Stimulated activated CD4-positive, alpha-beta T cell treated with anti-CD3 and anti-CD28 coated beads, Interleukin-1b, Interleukin-23, amount 100 ng/mL, for 24 hours (primary cell): Measurements from ENCODE around the gene CENPT.
A peak's percentile ranks its signal among the peaks of the same experiment; 100 is the strongest.

Source experiments
- DNase-seq, 4 experiments: peaks; one replicate each; pipeline ENCODE4 v3.0.0-alpha.2; 2020; ENCODE audit warnings: low read depth in 4 of 4, low spot score in 1 of 4

Gene CENPT, protein sequence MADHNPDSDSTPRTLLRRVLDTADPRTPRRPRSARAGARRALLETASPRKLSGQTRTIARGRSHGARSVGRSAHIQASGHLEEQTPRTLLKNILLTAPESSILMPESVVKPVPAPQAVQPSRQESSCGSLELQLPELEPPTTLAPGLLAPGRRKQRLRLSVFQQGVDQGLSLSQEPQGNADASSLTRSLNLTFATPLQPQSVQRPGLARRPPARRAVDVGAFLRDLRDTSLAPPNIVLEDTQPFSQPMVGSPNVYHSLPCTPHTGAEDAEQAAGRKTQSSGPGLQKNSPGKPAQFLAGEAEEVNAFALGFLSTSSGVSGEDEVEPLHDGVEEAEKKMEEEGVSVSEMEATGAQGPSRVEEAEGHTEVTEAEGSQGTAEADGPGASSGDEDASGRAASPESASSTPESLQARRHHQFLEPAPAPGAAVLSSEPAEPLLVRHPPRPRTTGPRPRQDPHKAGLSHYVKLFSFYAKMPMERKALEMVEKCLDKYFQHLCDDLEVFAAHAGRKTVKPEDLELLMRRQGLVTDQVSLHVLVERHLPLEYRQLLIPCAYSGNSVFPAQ

DNA sequence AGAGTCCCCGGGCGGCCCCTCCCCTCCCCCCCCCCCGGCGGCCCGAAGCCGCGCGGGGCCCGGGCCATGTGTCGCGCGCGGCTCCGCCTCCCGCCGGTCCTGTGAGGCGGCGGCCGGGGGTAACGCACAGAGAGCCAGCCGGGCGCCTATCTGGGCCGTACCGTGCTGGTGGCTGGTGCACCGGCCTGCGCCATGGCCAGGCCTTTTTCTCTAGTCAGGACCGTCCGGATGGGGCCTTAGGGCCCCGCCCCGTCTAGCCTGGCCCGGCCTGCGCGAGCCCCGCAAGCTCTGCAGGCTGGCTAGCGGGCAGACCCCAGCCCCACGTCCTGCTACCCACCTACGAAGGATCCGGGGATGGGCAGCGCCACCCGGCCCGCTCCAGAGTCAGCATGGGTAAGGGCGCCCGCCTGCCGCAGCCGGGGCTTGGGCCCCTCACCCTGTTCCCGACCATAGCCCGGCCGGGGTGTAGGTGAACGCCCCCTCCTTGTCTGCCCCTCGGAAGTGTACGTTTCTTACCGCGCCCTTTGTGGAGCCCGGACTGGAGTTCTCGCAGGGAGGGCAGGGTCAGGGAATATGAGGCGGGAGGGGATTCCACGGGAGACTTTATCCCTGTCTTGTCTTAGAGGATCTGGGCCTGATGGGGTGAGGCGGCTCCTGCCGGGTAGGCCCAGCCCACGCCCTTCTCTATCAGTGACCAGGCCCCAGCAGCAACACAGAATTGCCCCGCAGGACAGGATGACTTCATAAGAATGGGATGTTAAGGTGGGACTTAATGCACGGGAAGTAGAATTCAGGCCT is at the start of gene CENPT:
TSS of gene CENPT (minus strand) at position 630 of the 798 bp plus-strand sequence. CDS start 13,834 bp downstream, outside the sequence.
- DNase-seq = peak in 2 of 4 experiments; percentile 19 to 59

DNA sequence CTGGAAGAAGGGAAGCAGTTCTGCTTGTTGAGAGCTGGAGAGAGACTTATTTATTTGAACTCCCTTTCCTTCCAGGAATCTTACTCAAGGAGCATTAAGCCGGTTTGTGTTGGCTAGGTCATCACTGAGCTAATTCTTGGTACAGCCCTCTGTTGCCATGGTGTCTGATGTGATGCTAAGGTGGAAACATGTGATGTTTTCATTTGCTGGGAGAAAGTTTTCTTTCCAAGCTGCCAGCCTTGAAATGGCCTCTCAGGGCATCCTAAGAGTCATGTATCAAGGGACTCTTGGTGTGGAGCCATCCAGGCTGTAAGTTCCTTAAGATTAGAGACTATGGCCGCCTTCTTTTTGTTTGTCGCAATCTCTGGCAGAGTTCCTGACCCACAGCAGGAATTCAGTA is 49.7 kb upstream of the CENPT start:
- DNase-seq = no peak

DNA sequence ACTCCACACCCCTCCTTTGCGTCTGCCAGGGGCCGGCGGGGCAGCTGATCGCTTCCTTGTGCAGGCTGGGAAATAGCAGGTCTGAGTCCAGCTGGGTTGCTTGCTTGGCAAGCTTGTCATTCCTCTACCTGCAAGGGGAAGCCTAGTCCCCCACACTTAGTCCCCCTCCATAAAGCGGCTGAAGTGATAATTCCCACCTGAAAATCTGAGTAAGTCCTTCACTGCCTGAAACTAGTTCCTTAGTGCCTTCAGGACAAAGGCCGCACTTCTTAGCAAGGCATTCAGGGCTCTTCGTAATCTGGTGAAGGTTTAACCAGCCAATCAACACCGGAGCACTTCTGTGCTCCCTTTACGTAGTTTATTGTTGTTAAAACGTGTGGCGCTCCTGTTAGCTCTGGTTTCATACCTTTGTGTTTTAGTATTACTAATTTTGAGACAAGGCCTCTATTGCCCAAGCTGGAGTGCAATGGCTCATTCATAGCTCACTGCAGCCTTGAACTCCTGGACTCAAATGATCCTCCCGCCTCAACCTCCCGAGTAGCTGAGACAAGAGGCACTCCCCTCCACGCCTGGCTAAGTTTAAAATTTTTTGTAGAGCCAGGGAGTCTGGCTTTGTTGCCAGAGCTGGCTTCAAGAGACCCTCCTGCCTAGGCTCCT is 46.4 kb upstream of the CENPT start:
- DNase-seq = no peak

DNA sequence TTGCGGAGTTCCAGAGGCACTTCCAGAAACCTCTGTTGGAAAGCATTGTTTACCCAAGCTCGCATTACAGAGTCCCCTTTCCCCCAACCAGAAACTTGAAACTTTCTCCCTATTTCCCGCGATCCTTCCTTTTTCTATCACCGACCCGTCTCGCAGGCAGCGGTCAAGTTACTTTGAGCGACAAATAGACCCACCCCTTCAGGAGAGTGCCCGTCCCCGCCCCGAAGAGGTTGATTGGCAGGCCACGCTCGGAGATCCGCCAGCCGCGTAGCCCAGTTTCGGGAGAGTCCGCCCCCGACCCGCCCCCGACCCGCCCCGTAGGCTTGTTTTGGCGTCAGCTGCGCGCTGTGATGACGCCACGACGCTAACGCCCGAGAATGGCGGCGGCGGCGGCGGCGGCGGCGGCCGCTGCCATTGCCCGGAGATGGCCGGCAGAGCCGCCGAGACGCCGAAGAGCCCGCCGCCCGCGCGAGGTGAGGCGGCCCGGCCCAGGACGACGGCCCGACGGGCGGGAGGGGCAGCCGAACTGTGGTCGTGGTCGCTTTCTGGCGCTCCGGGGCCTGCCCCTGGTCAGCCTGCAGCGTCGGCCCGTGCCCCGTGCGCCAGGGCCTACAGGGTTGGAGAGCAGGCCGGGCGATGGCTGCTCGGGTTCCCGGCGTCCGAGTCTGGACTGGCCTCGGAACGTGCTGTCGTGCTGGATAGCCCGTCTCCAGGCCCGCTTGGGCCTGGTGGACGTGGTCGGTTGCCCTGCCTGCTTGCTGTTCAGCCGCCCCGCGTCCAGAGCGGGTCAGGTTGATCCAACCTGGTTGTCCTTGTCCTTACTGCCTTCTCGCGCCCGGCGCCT is 45.6 kb upstream of the CENPT start, which contains the start of gene PSKH1:
TSS of gene PSKH1 (plus strand) at position 356 of the 844 bp plus-strand sequence. CDS start 15,496 bp downstream, outside the sequence.
- peak; percentile 83 to 93 (median 92) for DNase-seq

DNA sequence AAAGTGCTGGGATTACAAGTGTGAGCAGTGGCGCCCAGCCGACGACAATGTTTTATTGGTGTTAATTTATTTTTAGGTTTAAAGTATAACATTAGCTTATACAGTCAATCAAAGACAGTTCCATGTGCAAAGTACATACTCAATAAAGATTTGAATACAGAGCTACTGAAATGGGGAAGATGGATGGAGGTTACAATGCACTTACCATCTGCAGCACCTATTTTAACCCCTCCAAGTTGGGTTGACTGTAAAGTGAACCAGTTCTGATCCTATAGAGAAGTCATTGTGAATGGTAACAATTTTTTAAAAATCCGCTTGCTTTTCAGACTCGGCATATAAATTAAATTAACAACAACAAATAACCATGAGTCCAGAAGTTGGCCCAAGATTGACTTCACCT is 44.9 kb upstream of the CENPT start:
- no peak for DNase-seq

DNA sequence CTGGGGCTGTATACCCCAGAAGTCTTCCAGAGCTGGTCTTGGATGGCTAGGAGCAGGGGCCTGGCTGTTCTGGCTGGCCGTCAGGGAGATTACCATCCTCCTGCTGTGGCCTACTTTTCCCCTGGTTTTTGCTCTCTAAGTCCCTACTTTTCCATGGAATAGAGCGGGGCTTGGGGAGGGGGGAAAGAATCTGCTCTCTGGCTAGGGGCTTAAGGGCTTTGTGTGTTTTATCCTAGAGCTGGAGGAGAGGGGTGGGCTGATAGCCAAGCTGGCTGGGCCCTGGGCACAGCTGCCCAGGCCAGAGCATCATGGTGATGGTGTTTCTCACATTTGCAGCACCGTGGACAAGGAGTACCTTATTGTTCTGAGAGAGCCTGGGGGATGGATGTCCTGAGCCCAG is 40.8 kb upstream of the CENPT start:
- DNase-seq = no peak

DNA sequence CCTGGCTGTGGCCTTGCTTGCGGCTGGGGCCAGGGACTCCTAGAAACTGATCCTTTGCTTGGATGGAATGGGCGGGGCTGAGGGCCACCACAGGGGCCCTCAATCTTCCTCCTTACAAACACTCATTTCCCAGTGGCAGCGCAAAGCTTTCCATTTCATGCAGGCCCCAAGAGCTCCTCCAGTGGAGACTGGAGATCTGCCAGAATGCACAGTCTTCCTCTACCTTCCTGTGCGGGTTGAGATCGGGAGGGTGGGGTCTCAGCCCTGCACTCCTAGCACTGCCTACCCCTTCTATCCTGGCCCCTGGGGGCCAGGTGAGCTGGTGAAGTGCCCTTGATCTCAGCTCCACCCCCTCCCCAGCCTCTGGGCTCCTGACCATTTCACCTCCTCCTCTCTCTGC is 38.9 kb upstream of the CENPT start:
- DNase-seq = no peak

DNA sequence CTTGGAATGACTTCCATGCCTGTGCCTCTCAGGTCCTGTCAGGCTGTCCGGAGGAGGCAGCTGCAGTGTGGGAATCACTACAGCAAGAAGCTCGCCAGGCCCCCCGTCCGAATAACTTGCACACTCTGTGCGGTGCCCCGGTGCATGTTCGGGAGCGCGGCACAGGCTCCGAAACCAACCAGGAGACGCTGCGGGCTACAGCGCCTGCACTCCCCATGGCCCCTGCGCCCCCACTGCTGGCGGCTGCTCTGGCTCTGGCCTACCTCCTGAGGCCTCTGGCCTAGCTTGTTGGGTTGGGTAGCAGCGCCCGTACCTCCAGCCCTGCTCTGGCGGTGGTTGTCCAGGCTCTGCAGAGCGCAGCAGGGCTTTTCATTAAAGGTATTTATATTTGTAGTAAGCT is 38.5 kb upstream of the CENPT start:
- no peak for DNase-seq

DNA sequence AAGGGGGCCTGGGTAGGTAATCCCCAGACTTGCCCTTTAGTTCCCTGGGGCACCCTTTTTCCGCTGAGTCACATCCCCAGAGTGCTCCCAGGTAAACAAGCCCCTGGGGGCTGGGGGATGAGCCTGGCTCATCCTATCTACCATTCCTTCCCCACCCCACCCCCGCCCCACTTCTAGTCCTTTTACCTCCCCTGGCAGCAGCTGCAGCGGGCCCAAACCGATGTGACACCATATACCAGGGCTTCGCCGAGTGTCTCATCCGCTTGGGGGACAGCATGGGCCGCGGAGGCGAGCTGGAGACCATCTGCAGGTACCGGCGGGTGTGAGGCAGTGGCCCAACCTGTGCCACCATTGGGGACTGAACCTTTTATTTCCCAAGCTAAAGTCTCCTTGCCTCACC is 38.1 kb upstream of the CENPT start:
- DNase-seq = no peak

DNA sequence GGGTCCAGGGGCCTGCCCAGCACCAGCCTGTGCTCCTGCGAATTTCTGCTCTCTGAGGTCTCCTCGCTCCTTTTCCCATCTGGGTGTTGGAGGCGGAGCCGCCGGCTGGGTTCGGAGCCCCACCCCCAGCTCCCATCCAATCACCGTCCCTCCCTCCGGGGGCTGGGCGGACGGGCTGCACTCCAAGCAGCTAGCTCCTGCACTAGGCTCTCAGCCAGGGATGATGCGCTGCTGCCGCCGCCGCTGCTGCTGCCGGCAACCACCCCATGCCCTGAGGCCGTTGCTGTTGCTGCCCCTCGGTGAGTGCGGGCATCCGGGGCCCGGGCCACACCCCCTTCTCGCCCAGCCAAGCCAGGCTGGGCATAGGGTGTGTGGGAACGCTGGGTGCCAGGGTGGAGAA is 37.2 kb upstream of the CENPT start, which contains the start of gene NRN1L:
TSS of gene NRN1L (plus strand) at position 202 of the 400 bp plus-strand sequence. CDS start at position 221, 19 bp downstream.
- DNase-seq = no peak

DNA sequence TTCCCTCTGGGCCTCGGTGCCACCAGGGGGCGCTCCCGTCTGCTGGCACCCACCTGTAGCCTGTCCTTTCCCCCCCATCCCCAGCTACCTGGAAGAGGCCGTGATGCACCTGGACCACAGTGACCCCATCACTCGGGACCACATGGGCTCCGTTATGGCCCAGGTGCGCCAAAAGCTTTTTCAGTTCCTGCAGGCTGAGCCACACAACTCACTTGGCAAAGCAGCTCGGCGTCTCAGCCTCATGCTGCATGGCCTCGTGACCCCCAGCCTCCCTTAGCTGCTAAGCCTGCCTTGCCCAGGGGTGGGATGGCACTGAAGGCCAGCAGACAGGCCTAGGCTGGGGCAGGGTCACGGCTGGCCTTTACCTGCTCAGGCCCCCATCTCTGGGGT is 36.4 kb upstream of the CENPT start:
- DNase-seq = peak; percentile 47 to 63 (median 57)

DNA sequence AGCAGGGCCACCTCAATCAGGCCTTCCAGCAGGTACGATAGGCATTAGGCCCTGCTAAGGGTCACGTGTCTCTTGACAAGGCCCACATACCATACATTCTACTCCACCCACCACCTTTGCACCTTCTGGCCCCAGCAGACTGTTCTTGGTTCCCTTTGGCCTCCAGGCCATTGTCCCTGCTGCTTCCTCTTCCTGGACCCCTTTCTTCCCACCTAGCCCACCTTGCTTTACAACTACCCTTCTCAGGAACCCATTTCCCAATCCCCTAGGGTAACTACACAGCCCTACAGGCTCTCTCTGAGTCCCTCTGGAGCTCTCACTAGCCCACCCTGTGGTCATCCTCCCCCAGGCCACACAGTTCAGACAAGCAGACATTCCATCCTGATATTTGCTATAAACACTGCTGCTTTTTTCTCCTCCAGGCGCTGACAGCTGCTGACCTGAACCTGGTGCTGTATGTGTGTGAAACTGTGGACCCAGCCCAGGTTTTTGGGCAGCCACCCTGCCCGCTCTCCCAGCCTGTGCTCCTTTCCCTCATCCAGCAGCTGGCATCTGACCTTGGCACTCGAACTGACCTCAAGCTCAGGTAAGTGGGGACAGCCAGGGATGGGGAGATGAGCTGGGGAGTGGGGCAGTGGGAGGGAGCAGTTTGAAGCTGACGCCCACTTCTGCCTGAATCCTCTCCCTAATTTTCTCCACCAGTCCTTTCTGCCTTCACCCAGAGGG is 35.8 kb upstream of the CENPT start:
- DNase-seq = no peak

DNA sequence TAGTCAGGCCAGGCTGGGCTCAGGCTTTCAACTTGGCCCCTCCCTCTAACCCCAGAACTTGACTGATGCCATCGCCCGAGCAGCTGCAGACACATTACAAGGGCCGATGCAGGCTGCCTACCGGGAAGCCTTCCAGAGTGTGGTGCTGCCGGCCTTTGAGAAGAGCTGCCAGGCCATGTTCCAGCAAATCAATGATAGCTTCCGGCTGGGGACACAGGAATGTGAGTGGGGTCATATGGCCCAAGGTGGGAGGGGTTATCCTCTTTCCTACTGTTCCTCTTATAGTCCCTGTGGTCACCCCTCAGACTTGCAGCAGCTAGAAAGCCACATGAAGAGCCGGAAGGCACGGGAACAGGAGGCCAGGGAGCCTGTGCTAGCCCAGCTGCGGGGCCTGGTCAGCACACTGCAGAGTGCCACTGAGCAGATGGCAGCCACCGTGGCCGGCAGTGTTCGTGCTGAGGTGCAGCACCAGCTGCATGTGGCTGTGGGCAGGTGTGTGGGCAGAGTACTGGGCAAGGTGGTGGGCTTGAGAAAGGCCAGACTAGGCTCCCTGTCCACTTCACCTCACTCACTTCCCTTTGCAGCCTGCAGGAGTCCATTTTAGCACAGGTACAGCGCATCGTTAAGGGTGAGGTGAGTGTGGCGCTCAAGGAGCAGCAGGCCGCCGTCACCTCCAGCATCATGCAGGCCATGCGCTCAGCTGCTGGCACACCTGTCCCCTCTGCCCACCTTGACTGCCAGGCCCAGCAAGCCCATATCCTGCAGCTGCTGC is 35.1 kb upstream of the CENPT start:
- no peak for DNase-seq

DNA sequence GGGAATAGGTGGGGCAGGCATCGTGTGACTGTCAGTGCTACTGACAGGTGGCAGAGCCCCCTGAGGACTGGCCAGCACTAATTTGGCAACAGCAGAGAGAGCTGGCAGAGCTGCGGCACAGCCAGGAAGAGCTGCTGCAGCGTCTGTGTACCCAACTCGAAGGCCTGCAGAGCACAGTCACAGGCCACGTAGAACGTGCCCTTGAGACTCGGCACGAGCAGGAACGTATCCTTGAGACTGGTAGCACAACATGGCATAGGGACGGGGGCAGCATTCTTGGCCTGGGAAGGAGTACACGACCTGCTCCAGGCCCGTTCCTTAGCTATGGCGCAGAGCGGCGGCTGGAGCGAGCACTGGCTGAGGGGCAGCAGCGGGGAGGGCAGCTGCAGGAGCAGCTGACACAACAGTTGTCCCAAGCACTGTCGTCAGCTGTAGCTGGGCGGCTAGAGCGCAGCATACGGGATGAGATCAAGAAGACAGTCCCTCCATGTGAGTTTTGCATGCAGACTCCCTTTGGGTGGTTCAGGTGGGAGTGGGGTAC is 34.2 kb upstream of the CENPT start:
- DNase-seq = no peak

DNA sequence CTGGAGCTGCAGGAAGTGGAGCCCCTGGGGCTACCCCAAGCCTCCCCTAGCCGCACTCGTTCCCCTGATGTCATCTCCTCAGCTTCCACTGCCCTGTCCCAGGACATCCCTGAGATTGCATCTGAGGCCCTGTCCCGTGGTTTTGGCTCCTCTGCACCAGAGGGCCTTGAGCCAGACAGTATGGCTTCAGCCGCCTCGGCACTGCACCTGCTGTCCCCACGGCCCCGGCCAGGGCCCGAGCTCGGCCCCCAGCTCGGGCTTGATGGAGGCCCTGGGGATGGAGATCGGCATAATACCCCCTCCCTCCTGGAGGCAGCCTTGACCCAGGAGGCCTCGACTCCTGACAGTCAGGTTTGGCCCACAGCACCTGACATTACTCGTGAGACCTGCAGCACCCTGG is 33.1 kb upstream of the CENPT start:
- no peak for DNase-seq

DNA sequence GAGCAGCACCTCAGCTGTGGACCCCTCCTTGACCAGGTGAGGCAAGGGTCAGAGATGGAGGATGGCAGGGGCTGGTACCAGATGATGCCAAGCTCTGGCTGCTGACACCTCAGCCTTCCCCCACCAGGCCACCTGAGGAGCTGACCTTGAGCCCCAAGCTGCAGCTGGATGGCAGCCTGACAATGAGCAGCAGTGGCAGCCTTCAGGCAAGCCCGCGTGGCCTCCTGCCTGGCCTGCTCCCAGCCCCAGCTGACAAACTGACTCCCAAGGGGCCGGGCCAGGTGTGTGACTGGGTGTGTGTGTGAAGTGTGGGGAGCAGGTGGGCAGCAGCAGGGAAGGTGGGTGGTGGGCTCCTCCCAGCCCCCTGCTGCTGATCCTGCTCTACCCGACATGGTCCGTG is 32.4 kb upstream of the CENPT start:
- DNase-seq = no peak

DNA sequence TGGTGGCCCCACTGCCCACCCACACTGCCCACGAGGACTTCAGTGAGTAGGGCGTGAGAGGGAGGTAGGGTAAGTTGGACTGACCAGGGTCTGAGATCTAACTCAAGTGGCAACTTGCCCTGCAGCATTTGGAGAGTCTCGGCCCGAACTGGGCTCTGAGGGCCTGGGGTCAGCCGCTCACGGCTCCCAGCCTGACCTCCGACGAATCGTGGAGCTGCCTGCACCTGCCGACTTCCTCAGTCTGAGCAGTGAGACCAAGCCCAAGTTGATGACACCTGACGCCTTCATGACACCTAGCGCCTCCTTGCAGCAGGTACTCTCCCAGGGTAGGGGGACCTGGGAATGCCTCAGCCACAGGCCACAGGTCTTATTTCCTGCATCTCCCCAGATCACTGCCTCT is 32.0 kb upstream of the CENPT start:
- no peak for DNase-seq

DNA sequence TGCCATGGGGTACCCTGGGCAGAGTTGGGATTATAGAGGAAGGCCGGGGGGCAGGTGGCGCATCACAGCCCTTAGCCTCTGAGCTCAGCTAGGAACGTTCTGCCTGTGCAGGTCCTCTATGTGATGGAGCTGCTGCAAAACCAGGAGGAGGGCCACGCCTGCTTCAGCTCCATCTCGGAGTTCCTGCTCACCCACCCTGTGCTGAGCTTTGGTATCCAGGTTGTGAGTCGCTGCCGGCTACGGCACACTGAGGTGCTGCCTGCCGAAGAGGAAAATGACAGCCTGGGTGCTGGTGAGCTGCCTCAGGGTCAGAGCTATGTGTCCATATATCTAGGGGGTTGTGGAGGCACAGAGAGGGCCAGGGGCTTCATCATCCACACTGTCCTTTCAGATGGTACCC is 31.4 kb upstream of the CENPT start:
- no peak for DNase-seq

DNA sequence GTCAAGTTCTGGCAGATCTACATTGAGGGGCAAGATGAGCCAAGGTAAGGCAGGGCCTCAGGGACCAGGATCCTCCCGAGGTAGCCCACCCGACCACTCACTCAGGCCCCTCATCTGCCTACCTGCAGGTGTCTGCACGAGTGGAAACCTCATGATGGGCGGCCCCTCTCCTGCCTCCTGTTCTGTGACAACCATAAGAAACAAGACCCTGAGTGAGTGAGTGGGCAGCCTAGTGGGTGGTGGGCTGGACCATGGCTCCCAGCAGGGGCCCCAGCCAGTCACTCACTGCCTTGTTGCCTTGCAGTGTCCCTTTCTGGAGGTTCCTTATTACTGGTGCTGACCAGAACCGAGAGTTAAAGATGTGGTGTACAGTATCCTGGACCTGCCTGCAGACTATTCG is 30.7 kb upstream of the CENPT start:
- DNase-seq = no peak
